VCaP (cell line): Measurements from ENCODE around the gene HEG1.
A peak's percentile ranks its signal among the peaks of the same experiment; 100 is the strongest.

ENCODE experiments used
- H3K27ac ChIP-seq: fragments of 450-650 bp; 2 replicates; pipeline ENCODE4 v1.5.1; 2017
- TF ChIP-seq, protein P1 (sequence below): fragments of 450-650 bp; conservative IDR thresholded peaks from 2 replicates; pipeline ENCODE4 v1.5.1; 2017; ENCODE audit warnings: mild to moderate bottlenecking, moderate library complexity

The HEG1 gene

GRCh38 chr3:124995460-124995994, 60.3 kb downstream of the HEG1 start:
- TF ChIP-seq, protein P1, sequence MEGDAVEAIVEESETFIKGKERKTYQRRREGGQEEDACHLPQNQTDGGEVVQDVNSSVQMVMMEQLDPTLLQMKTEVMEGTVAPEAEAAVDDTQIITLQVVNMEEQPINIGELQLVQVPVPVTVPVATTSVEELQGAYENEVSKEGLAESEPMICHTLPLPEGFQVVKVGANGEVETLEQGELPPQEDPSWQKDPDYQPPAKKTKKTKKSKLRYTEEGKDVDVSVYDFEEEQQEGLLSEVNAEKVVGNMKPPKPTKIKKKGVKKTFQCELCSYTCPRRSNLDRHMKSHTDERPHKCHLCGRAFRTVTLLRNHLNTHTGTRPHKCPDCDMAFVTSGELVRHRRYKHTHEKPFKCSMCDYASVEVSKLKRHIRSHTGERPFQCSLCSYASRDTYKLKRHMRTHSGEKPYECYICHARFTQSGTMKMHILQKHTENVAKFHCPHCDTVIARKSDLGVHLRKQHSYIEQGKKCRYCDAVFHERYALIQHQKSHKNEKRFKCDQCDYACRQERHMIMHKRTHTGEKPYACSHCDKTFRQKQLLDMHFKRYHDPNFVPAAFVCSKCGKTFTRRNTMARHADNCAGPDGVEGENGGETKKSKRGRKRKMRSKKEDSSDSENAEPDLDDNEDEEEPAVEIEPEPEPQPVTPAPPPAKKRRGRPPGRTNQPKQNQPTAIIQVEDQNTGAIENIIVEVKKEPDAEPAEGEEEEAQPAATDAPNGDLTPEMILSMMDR, result peak; percentile 89
- peak overlapping the region; percentile 13; the same call in 1 of the 2 replicates for H3K27ac ChIP-seq

DNA sequence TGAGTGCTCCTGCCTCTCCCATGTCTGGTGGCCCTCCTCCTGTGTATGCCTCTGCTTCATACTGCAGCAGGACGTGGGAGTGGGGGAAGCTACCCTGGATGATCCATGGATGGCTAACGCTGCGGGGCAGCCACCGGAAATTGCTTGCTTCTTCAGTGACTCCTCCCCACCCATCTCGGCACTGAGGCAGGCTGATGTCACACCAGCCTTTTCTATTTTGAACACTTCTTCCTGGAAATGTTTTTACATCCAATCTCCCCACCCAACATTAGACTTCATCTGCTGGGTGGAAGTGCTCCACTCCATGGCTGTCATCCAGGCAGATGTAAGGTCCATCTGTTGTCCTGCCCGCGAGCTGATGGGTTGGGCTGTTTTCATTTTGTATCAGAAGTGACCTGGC, 62.3 kb downstream of the HEG1 start:
- TF ChIP-seq, protein P1, result no peak
- H3K27ac ChIP-seq, result no peak overlapping the region

GRCh38 chr3:124992041-124992440, 63.8 kb downstream of the HEG1 start:
- TF ChIP-seq, protein P1, result no peak
- H3K27ac ChIP-seq, result no peak overlapping the region

DNA sequence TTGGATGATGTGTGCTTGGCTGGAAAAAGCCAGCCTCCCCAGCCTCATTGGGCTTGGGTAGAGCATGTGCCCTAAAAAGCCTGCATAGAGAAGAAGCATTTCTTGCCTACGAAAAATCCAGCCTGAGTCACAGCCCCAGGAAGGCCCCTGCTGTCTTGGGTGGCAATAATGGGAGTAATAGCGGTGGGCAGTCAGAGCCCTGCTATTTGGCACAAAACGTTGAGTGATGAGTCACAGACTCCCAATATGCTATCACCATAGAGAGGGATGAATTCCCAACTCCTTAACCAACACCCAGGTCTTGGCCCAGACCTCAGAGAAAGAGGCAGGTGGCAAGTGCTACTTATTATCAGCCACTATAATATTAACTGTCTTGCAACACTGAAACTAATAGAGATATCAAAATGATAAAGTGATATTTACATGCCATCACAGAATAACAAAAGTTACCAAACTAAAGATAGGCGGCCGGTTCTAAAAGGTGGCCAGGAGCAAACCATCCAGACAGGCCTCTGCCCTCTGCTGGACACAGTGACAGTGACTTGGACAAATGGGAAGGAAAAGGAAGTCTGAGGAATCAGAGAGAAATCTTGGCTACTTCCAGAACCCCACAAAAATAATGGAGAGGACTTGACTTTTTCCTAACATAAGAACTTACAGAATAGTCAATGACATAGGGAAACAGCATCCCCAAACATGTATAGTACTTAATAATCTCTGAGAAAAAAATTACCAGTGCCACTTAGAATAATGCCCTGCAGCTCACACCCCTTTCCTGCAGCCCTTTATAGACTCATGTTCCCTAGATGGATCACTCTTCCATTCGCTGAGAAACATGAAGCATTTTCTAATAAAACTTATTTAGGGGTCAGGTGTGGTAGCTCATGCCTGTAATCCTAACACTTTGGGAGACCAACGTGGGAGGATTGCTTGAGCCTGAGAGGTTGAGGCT, 69.3 kb downstream of the HEG1 start:
- TF ChIP-seq, protein P1, result peak; percentile 85
- H3K27ac ChIP-seq, result 0 out of 2 replicates have a peak overlapping the region, but pooled peaks have one; percentile 11

DNA sequence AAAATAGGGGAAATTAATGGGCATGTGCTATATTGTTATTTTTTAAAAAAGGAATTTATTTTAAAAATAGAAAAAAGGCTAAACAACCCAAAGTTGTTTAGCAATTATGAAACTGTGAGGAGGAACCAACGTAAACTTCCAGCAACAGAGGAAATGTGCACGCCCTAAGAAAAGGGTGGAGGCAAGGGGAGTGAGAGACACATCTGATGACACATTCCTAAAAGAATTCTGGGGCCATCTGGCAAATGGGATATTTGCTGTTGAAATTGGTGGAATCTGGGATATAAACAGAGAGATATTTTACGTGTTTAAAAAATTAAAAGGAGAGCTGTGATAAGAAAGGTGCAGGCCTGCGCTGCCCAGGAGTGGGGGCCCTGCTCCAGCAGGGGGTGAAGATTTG, 70.4 kb downstream of the HEG1 start:
- no peak overlapping the region for H3K27ac ChIP-seq

DNA sequence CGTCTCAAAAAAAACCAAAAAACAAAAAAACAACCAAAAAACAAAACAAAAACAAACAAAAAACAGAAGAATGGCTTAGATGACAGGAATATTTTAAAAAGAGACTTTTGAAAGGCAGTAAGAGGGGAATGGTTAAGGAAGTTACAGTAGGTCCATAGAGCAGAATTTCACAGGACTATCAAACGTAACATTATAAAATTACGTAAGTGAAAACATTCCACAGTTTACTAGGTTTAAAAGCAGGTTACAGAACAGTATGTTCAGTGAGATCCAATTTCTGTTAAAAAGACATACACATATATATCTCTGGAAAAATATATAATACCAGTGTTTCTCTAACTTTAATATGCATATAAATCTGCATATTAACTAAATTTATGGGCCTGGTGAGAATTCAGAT, 71.0 kb downstream of the HEG1 start:
- H3K27ac ChIP-seq, result no peak overlapping the region
- TF ChIP-seq, protein P1, result no peak

More for the DNA sequence above, 70.4 kb downstream of the HEG1 start:
- TF ChIP-seq, protein P1, result no peak

DNA sequence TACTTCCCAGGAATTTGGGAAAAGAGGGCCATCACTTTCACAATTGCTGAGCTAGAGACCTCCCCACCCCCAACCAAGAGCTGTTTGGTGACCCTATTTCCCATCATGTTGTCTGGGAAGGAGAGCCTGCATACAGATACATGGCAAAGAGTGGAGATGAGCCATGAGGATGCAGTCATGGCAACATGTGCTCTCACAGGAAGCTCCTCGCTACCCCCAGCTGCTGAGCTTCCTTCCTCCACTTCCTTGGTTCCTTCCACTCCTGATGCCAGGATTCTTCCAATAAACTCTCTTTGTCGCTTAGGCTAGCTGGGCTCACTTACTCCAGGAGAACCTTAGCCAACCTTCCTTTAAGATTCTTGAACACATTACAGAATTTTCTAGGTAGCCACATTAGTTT, 72.9 kb downstream of the HEG1 start:
- H3K27ac ChIP-seq, result no peak overlapping the region
- TF ChIP-seq, protein P1, result no peak
